HG02943 (cell line): ENCODE data around the gene FOXA3.
"Not testable (repeated sequence)": the region's sequence is repeated elsewhere in the genome, so short reads cannot be mapped to it uniquely, and the experiment has no call there.

ENCODE experiments used
- ATAC-seq: cut with Tn5 transposase; IDR thresholded peaks from one replicate; pipeline ENCODE4 v1.9.1; 2021; ENCODE audit warnings: mild to moderate bottlenecking, low read depth, moderate library complexity; ENCODE audit not compliant: unreplicated experiment

The FOXA3 gene

DNA sequence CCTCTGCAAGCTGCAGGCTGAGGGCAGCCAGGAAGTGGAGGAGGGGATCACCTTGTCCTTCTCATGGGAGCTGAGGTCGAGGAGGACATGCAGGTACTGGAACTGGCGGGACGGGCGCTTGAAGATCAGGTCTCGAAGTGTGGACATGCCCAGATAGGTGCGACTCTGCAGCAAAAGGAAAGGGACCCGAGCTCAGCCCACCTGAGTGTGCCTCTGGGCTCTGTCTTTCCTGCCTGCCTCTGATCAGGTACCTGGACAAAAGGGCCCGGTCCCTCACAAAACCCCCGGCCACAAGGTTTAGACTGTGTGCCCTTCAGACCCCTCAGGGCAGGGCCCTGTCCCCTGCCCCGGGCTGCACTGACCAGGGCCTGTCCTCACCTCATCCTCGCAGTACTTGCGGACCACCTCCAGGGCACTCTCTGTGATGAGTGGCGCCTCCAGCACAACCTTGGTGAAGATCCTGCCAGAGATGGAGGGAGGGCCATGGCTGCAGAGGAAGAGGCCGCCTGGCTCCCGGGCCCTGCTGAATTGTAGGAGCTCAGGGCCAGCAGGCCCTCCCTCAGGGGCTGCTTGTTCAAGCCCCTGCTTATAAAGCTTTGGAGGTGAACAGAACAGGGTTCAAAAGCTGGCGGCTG is 36.5 kb upstream of the FOXA3 start:
- no peak for ATAC-seq

DNA sequence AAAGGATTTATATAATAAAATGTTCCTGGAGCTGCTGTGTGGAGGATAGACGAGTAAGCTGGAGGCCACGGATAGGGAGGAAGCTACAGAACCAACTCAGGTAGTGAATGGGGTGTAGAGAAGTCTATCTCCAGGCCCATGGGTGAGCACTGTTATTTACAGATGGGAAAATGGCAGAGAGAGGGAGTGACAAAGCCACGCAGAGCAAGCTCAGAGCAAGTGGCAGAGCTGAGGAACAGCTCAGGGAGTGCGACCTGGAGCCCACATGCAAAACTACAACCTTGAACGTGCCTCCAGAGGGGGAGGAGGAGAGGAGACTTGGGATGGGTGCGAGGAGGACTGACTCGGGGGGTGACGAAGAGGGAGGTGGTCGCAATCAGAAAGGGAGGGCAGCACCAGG is 35.6 kb upstream of the FOXA3 start:
- ATAC-seq, result no peak

DNA sequence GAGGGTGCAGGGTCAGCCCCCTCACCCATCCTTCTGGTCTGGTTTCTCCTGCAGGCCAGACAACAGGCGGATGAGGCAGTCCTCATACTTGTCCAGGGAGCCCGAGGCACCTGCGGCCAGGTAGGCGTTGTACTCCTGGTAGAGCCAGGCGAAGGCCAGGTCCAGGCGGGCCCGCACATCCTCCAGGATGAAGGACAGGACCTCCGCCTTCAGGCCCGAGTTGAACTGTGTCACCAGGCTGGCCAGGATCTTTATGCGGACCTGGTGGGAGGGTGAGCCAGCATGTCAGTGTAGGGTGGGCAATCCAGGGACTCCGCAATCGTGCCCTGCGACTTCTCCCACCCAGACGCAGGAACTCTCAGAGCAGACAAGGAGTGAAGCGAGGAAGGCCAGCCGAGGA is 35.2 kb upstream of the FOXA3 start:
- no peak for ATAC-seq

DNA sequence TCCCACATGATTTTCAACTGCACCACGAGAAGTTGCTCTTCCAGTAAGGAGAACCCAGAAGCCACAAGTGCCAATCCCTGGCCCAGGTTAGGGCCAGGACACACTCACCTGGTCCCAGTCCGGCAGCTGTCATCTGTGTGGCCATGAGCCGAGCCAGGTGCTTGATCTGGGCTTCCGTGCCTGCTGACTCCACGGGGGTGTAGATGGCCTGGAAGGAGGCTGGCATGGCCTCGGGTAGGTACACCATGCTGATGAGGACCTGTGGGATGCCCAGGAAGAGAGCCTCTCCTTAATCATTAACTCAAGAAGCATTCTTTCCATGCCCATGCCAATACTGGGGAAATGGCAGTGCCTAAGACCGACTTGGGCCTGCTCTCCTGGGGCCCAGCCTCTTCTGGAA is 29.2 kb upstream of the FOXA3 start:
- ATAC-seq, result no peak

DNA sequence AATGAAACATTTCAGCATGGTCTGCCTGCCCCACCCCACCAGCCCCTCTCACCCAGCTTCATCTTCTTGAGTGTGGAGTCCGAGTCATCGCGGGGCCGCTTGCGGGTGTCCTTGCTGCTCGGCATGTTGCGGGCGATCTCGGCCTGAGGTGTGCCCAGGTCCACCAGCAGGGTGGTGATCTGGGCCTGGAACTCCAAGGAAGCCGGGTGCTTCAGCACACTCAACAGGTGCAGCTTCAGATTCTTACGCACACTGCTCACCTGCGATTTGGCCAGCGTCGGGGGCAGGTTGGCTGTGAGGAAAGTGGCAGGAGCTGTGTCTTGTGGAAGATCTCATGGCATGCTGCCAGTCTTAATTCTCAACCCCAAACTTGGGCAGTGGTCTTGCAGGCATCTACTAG is 21.9 kb upstream of the FOXA3 start:
- ATAC-seq, result no peak

DNA sequence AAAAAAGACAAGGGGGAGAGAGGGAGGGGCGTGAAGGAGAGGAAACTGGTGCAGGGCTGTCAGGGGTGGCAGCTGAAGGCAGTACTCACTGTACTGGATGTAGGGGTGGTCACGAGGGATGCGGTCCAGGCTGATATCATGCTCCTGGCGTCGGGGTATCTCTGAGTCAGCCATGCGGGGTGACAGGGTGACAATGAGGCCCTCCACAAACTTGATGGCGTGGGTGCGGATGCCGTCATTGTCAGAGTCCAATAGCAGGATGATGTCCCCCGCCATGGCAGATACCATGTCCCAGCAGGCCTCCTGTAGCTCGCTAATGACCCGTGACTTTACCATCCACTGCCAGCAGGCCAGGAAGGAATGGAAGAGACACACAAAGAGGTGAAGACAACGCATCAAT is 16.5 kb upstream of the FOXA3 start:
- ATAC-seq, result no peak

DNA sequence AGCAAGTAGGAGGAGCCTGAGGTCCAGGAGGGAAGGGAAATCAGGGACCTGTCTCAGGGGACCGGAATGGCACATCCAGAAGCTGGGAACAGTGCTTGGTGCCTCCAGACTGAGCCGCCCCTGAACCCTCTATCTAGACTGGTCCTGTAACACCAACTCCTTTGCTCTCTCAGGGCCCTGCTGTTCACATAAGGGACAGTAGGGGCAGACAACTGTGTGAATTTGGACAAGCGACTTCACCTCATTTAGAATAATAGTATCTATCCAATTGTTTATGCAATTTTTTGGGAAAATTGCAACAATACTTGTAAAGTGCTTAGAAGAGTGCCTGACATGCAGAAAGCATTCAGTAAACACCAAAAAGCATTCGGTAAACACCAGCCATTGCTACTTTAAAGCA is 15.2 kb upstream of the FOXA3 start:
- ATAC-seq, result no peak

DNA sequence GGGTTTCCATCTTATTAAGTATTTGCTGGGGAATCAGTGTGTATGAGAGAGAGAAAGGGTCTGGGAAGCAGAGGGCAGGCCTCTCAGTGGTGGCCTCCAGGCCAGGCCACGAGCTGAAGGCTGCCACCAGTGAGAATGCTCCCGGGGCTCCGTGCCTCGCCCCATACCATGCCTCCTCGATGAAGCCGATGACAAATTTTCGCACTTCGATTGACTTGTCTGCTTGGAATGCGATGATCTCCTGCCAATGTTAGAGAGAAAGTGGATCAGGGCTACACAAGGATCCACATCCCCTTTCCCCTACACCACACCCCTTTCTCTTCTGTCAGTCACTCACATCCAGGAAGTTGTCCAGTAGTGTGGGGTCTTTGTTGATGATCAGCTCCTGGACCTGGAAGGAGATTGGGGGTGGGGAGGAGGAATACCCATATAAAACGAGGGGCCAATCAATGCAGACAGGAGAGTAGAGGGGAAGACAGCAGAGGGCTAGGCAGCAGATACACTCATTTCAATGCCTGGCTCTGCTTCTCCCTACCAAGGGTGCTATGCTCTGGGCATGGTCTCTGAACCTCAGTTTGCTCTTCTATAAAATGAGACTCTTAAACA is 11.9 kb upstream of the FOXA3 start:
- no peak for ATAC-seq

DNA sequence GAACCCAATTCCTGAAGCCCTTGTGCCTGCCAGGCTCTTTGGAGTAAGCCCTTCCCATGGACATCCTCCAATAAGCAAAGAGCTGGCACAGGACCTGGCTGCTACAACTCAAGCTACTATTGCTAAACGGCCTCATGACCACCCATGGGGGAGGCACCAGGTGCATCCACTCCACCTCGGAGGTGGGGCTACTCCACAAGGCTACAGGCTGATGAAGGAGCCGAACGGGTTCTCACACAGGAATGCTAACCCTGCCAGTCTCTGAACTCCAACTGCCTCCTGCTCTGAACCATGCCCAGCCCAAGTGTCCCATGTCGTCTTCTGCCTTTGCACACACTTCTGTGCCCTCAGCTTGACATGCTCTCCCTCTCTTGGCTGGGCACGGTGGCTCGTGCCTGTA is 11.1 kb upstream of the FOXA3 start:
- ATAC-seq, result no peak

DNA sequence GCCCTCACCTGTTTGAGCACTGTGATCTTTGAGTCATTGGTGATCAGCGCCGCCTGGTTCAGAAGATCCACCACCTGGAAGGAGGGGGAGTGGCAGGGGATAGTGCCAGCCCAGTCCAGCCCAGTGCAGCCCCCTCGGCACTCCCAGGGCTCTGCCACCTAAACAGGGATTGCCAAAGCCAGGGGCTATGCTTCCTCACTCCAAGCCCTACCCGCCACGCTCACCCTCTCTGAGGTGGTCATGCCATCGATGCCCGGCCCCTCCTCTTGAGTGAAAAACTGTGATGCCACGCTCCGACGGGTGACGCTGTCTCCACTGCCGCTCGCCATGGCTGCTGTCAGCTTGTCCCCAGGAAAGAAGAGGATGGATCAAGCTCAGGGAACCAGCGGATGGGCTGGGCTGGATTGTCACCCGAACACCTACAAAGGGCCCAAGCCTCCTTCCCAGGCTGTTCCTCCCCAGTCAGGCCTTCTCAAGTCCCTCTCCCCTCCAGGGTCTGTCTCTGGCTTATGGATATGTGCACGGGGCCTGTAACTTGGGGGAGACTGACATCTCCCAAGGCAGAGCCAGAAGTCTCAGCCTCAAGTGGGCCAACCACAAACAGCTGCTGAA is 9.9 kb upstream of the FOXA3 start:
- ATAC-seq, result no peak

DNA sequence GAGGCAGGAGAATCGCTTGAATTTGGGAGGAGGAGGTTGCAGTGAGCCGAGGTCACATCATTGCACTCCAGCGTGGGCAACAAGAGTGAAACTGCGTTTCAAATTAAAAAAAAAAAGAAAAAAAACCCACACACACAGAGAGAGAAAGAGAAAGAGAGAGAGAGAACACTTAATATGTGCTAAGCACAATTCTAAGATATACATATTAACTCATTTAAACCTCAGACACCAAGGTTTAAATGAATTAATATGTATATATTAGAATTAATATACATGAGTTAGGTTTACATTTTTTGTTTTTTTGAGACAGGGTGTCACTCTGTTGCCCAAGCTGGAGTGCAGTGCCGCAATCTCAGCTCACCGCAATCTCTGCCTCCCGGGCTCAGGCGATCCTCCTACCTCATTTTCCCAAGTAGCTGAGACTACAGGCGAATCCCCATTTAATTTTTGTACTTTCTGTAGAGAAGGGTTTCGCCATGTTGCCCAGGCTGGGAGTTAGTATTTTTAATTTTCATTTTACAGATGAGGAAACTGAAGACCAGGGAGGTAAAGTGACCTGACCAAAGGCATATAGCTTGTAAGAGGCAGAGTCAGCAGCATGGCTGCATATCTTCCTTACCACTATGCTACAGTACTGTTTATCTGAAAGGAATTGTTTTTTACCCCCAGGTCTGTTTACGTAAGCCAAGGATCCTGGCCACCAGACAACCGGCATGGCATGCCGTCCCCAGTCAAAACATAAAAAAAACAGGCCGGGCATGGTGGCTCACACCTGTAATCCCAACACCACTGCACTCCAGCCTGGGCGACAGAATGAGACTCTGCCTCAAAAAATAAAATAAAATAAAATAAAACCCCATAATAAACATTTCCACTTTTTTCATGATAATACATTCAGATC is 3.5 kb upstream of the FOXA3 start:
- no peak for ATAC-seq

DNA sequence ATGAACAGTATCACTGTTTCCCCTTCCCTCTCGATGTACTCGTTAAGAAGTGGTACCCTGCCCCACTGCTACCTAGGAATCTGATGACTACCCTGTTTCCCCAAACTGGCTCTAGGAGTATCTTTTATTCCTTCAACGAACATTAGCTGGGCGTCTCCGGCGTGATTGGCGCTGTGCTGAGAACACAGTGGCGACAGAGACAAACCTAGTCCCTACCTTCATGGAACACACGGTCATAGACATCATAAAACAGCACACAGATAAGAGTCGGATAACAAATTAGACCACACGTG is 1.9 kb upstream of the FOXA3 start:
- ATAC-seq, result no peak

DNA sequence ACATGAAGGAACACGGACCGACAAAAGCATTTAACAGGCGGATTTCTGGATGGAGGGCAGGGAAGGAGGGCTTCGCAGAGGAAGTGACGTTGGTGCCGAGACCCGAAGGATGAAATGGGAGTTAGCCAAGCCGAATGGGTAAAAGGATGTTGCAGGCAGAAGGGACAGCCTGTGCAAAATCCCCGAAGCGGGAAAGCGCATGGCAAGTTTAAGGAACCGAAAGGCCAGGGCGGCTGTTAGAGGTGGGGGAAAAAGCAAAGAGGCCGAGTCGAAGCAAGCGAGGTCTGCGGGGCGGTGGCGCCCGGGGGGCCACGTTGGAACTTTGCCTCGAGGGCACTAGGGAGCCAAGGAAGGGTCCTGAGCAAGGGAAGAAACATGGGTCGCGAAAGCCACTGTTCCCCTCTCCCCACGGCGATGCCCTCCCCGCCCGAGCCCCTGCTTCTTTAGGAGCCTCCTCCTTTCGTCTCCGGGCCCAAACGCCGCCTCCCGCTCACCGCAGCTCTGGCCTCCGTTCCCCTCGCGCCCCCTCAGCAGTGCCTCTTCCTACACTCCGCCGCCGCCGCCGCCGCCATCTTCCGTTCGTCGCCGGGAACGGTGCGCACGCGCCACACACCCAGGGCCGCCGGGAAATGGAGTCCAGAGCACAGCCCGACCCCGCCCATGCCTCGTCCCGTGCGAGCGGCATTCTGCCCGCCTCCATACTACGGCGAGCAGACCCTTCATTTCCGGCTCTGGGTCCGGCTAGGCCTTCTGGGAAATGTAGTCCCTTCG is 1.4 kb upstream of the FOXA3 start, which contains the start of gene SYMPK:
Gene SYMPK, minus strand, starts transcription at position 584 of the 771 bp plus-strand sequence. CDS start 8,652 bp downstream, outside the sequence.
- peak; percentile 79 for ATAC-seq

DNA sequence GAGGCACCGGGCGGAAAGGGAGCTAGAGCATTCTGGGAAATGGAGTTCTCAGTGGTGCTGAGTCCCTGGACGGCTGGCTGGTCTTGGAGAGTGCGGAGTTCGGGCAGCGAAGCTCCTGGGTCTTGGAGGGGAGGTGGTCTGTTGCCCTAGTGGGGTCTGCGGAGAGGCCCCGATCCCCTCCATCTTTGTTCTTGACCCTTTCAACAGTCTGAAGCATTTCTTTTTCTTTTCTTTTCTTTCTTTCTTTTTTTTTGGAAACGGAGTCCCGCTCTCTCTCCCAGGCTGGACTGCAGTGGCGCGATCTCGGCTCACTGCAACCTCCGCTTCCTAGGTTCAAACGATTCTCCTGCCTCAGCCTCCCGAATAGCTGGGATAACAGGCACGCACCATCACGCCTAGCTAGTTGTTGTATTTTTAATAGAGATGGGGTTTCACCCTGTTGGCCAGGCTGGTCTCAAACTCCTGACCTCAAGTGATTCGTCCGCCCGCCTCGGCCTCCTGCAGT is 739 bp upstream of the FOXA3 start:
- ATAC-seq, result no peak

DNA sequence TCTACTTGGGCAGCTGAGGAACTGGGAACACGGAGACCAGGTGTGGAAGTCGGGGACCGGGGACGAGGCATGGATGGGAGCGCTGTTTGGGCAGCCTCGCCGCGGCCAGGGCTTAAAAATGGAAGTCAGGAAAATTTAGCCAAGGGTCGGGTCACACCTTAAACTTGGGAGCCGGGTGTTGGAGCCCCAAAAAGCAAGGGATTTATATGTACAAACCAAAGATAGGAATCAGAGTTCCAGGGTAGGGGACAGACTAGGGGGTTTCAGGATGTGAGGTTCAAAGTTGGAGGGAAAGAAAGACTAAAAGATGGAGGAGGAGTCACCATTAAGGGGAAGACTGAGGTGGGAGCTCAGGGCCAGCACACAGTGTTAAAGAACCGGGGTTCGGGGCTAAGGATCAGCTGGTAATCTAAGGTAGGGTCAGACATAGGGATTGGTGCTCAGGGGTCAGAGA is 530 bp downstream of the FOXA3 start:
- ATAC-seq, result no peak

DNA sequence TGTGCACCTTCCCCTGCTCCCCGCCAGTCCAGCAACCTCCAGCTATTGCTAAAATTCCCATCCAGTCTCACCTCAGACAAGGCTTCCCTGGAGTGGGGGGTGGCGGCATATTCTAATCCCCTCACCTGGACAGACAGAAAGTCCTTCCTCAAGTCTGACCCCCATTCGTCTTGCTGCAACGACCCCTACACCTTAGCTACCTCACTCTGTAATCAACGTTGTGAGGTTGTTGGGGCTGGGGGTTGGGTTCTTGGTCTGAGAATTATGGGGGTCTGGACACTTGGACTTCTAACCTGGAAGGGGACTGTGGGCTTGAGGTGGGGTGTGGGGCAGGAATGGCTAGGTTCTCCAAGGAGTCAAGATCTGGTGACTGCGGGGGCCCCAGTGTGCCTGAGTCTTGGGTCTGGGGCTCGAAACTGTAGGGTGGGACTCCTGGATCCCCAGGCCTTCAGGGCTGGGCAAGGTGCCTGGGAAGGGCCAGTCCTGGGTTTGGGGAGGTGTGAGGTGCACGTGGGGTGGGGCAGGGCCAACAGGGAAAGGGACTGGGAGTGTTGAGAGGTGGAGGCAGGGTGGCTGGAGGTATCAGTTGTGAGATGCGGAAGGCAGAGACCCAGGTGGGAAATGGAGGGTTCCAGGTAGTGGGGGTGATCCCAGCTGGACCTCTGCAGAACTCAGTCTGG is 1.3 kb downstream of the FOXA3 start:
- no peak for ATAC-seq

DNA sequence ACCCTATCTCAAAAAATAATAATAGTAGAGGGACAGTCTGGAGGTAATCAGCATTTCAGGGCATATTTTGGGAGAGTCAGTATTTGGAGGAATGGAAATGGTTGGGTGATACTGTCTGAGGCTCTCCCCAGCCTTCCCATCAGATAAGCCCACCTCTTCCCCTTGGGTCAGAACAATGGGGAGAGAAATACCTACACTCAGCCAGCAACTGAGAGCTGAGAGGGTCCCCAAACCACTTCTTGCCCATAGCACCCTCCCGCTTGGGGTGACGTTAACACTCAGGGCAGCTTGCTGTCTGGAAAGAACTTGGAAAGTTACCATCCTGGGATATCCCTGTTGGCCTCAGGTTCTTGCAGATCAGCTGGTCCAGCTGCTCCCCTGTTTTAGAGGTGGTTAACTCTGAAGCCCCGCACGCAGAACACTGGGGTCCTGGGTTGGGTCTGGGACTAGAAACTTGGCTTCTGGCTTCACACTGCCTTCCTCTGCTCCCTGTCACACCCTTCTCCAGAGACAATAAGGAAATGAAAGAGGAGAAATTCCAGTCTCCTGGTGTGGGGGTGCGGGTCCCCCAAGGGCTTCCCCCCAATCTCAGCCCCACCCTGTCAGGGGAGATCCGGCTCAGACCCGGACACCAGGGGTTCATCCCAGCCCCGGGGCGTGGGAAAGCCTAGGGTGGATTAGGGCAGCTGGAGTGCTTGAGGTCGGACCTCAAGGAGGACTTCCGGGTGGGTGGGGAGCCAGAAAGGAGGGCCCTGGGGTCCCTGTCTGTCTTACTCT is 2.5 kb downstream of the FOXA3 start:
- no peak for ATAC-seq

DNA sequence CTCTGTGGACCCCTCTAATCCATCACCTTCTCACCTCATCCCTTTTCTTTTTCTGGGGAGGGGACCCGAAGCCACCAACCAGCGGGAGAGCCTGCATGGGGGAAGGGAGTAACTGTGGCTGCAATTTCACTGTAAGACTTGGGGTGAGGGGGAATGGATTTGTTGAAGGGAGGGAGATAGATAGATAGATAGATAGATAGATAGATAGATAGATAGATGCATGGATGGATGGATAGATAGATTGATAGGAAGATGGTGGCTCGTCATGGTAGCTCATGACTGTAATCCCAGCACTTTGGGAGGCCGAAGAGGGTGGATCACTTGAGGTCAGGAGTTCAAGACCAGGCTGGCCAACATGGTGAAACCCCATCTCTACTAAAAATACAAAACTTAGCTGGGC is 3.1 kb downstream of the FOXA3 start:
- ATAC-seq, result not testable (repeated sequence)

DNA sequence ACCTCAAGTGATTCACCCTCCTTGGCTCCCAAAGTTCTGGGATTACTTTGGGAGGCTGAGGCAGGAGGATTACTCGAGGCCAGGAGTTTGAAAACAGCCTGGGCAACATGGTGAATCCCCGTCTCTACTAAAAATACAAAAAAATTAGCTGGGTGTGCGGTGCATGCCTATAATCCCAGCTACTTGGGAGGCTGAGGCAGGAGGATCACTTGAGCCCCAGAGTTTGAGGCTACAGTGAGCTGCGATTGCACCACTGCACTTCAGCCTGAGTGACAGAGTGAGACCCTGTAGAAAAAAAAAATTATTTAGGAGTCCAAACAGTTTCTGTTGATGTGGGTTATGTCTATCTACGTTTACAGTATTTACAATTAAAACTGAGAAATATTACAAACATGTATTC is 6.7 kb downstream of the FOXA3 start:
- ATAC-seq, result no peak
